HEK293T (cell line): ENCODE measurements around the gene IDE.

Experiments used
- CTCF ChIA-PET: fragments of 350-600 bp; formaldehyde crosslinking; extraction: SDS; loops from one replicate; lab custom pipeline; 2021; ENCODE audit warnings: antibody characterized with exemption, inconsistent platforms; lab: Yijun Ruan, JAX
- POLR2A ChIA-PET: fragments of 350-600 bp; formaldehyde crosslinking; extraction: SDS; loops from one replicate; lab custom pipeline; 2020; ENCODE audit warnings: antibody characterized with exemption, inconsistent platforms; lab: Yijun Ruan, JAX
- DNase-seq: peaks from one replicate; pipeline ENCODE4 v3.0.0; 2012; ENCODE audit warnings: mixed read lengths; ENCODE audit errors: extremely low spot score
- ARNT ChIP-seq: fragments of 450-650 bp; IDR thresholded peaks from 2 replicates; pipeline ENCODE4 v1.6.1; 2017; ENCODE audit warnings: mild to moderate bottlenecking
- BHLHE40 ChIP-seq: fragments of 450-650 bp; IDR thresholded peaks from 2 replicates; pipeline ENCODE4 v1.6.1; 2016; ENCODE audit warnings: mild to moderate bottlenecking, moderate library complexity, borderline replicate concordance
- CTBP1 ChIP-seq: fragments of 450-650 bp; IDR thresholded peaks from 2 replicates; pipeline ENCODE4 v1.6.1; 2016; ENCODE audit warnings: borderline replicate concordance
- ELF4 ChIP-seq: fragments of 450-650 bp; IDR thresholded peaks from 2 replicates; pipeline ENCODE4 v1.6.1; 2017; ENCODE audit warnings: antibody characterized with exemption
- FOXA1 ChIP-seq: fragments of 450-650 bp; IDR thresholded peaks from 2 replicates; pipeline ENCODE4 v1.6.1; 2016; ENCODE audit warnings: mild to moderate bottlenecking
- FOXK2 ChIP-seq: fragments of 450-650 bp; IDR thresholded peaks from 2 replicates; pipeline ENCODE4 v1.6.1; 2016; ENCODE audit warnings: mild to moderate bottlenecking
- FOXM1 ChIP-seq: fragments of 450-650 bp; IDR thresholded peaks from 2 replicates; pipeline ENCODE4 v1.6.1; 2017; ENCODE audit warnings: mild to moderate bottlenecking, borderline replicate concordance
- HDGF ChIP-seq: fragments of 450-650 bp; IDR thresholded peaks from 2 replicates; pipeline ENCODE4 v1.6.1; 2017; ENCODE audit warnings: antibody characterized with exemption, borderline replicate concordance
- L3MBTL2 ChIP-seq: fragments of 450-650 bp; conservative IDR thresholded peaks from 2 replicates; pipeline ENCODE4 v1.6.1; 2016; ENCODE audit warnings: mild to moderate bottlenecking
- LEF1 ChIP-seq: fragments of 450-650 bp; IDR thresholded peaks from 2 replicates; pipeline ENCODE4 v1.6.1; 2017; ENCODE audit warnings: mild to moderate bottlenecking, borderline replicate concordance
- NFRKB ChIP-seq: fragments of 450-650 bp; IDR thresholded peaks from 2 replicates; pipeline ENCODE4 v1.6.1; 2016; ENCODE audit warnings: mild to moderate bottlenecking, moderate library complexity
- SP1 ChIP-seq: fragments of 450-650 bp; IDR thresholded peaks from 2 replicates; pipeline ENCODE4 v1.6.1; 2017
- SUZ12 ChIP-seq: fragments of 450-650 bp; IDR thresholded peaks from 2 replicates; pipeline ENCODE4 v1.6.1; 2016; ENCODE audit warnings: mild to moderate bottlenecking
- TARDBP ChIP-seq: fragments of 450-650 bp; IDR thresholded peaks from 2 replicates; pipeline ENCODE4 v1.6.1; 2016
- ZNF384 ChIP-seq: fragments of 450-650 bp; IDR thresholded peaks from 2 replicates; pipeline ENCODE4 v1.6.1; 2016
- TF ChIP-seq, protein P1 (sequence below): fragments of 450-650 bp; IDR thresholded peaks from 2 replicates; pipeline ENCODE4 v1.6.1; 2016

The IDE gene

DNA sequence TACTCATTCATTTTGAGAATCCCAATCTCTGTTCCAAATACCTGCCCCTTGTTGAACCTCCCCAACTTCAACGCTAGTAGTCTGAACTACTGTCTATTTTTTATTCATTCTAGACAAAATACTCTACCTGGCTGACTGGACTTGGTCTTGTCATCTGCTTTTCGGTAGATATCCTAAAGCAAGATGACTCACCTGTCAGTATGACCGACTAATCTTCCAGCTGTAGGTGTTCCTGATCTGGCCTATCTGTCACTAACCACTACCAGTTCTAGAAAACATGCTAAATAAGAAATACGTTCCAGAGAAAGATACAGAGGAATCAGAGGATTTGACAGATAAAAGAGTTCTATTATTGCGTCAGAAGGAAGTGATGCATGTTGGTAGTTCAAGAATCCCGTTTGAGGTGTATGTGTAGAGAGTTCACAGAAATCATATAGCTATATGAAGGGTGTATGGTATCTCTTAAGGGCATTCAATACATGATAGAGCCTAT lies 81.1 kb downstream of the IDE start:
- DNase-seq: no peak
- CTCF ChIA-PET: no interaction called here
- POLR2A ChIA-PET: no interaction called here
- no peak for TF ChIP-seq SP1
- TF ChIP-seq CTBP1: no peak

DNA sequence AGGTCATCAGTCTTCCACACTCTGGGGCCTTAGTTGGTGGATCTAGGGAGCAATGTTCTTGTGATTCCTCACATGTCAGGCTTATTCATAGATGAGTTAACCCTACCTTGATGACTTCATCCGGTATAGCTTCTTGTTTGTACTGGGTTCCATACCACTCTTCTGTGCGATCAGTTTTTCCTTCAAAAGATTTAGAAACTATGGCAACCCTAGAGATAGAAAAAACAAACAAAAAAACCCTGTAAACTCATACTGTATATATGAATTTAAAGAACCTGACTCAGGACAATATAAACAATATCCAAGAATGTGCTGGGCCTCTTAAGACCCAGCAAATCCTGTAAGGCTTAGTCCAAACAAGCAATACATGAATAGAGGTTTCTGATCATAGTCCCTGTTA lies 83.5 kb downstream of the IDE start:
- DNase-seq: no peak
- TF ChIP-seq FOXM1 (no peak), L3MBTL2 (no peak), HDGF (no peak), SP1 (no peak), NFRKB (no peak), ELF4 (no peak), BHLHE40 (no peak), ARNT (no peak), FOXK2 (no peak)
- TF ChIP-seq, protein P1, sequence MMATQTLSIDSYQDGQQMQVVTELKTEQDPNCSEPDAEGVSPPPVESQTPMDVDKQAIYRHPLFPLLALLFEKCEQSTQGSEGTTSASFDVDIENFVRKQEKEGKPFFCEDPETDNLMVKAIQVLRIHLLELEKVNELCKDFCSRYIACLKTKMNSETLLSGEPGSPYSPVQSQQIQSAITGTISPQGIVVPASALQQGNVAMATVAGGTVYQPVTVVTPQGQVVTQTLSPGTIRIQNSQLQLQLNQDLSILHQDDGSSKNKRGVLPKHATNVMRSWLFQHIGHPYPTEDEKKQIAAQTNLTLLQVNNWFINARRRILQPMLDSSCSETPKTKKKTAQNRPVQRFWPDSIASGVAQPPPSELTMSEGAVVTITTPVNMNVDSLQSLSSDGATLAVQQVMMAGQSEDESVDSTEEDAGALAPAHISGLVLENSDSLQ: no peak
- POLR2A ChIA-PET: no interaction called here
- CTCF ChIA-PET: no interaction called here

DNA sequence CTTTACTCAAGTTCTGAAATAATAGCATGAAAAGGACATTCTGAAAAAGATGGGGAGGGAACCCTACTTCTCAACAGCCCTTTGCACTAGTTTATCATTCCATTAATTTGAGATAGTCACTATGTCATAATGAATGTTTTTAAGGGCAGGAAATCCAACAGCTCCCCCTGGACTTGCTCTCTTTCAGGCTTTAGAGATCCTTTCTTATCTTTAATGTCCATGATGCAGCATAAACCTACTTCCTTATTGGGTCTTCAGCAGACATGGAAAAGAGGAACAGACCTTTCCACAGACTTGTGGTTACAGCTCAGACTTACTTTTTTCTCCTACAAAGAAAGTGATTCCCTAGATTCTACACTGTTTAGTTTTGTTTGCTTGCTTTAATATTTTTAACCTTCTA lies 87.3 kb downstream of the IDE start:
- DNase-seq: no peak
- TF ChIP-seq HDGF (no peak), LEF1 (no peak), SP1 (no peak), TARDBP (no peak), L3MBTL2 (no peak), BHLHE40 (no peak)
- CTCF ChIA-PET: no interaction called here
- POLR2A ChIA-PET: no interaction called here

DNA sequence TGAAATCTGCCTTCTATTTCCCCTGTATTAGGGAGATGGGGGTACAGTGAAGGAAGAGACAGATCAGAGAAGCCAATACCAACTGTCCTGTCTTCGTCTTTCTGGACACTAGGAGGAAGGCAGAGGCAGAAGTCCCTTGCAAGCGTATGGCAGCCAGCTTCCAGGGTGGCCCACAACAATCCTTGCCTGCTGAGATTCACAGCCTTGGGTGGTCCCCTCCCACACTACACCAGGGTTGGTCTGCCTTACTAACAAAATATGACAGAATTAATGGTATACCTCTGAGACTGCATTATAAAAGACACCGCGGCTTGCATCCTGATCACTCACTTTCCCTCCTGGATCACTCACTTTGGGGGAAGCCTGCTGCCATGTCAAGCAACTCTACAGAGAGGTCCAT lies 90.4 kb downstream of the IDE start:
- TF ChIP-seq ARNT (no peak), NFRKB (no peak), FOXA1 (no peak), FOXK2 (no peak), FOXM1 (no peak), ELF4 (no peak), TARDBP (no peak), SP1 (no peak), LEF1 (no peak), L3MBTL2 (no peak), HDGF (no peak)
- ChIA-PET CTCF (no interaction called here), POLR2A (no interaction called here)
- no peak for DNase-seq

DNA sequence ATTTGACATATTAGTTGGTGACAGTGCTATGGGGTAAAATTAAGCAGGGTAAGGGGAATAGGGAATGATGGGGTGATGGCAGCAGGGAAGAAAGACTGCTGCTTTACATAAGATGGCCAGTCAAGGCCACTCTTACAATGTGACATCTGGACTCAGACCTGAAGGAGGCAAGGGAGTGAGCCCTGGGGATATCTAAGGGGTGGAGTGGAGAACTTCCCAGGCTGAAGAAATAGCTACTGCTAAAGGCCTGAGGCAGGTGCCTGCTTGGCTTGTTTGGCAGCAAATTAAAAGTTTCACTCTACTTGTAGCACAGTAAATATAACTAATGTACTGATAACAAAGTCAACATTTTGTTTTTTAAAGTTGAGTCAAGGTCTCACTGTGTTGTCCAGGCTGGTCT lies 93.5 kb downstream of the IDE start:
- ChIA-PET POLR2A (no interaction called here), CTCF (interaction anchor here (0.6 to 1.1 kb wide), 3 partner anchors 9 to 257 kb away, joined by 3 to 5 read pairs (median 4); no protein-coding TSS in a partner anchor)
- TF ChIP-seq, protein P1: no peak
- no peak for DNase-seq

DNA sequence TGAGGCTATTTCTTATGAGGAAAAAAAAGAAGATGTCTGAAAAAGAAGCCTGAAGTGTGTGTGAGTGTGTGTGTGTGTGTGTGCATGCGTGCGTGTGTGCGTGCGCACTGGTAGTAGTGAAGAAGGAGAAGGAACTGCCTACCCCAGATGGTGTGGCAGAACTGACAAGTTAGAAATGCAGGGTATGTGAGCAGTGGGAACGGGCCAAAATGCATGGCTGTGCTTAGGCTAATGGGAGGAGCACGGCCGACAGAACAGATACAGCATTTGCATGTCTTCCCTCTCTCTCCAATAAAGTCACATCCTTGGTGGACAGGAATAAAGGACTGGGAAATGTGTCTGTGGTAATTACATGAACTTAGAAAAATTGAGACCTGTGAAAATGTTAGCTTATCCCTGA lies 94.3 kb downstream of the IDE start:
- CTCF ChIA-PET: interaction anchor here (0.6 kb wide), 1 partner anchor 256 kb away, joined by 4 read pairs; no protein-coding TSS in a partner anchor
- no peak for TF ChIP-seq TARDBP
- no peak for TF ChIP-seq CTBP1
- TF ChIP-seq BHLHE40: no peak
- no peak for TF ChIP-seq SUZ12
- TF ChIP-seq ELF4: no peak
- TF ChIP-seq HDGF: no peak
- TF ChIP-seq SP1: no peak
- no peak for TF ChIP-seq ZNF384
- TF ChIP-seq L3MBTL2: no peak
- TF ChIP-seq NFRKB: no peak
- no peak for TF ChIP-seq ARNT
- no peak for TF ChIP-seq LEF1
- TF ChIP-seq FOXM1: no peak
- no peak for TF ChIP-seq FOXA1
- TF ChIP-seq, protein P1: no peak
- TF ChIP-seq FOXK2: no peak
- POLR2A ChIA-PET: interaction anchor here (0.6 kb wide), 1 partner anchor 13 kb away, joined by 3 read pairs; no protein-coding TSS in a partner anchor
- DNase-seq: no peak

DNA sequence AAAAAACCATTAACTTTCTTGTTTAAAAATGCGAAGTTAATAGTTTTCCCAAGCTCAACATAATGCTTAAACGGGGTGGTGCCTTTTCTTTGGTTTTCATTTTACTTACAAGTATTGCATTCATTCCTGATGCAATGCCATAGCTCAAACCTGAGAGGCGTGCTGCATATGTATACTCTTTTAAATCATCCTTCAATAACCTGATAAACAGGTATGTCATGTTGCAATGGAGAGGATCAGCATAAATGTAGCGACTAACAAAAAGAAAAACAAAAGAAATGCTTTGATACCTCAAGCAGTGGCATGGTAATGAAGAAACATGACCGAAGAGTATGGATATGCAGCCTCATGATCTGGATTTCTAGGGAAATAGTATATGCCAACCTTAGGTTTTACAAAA lies 95.4 kb downstream of the IDE start:
- DNase-seq: no peak
- ChIA-PET POLR2A (no interaction called here), CTCF (interaction anchor here (0.8 kb wide), 1 partner anchor 151 kb away, joined by 3 read pairs; no protein-coding TSS in a partner anchor)
- TF ChIP-seq, protein P1: no peak
- TF ChIP-seq FOXK2 (no peak), NFRKB (no peak), FOXM1 (no peak), SUZ12 (no peak), BHLHE40 (no peak), TARDBP (no peak), L3MBTL2 (no peak), LEF1 (no peak), ARNT (no peak), FOXA1 (no peak), HDGF (no peak), ELF4 (no peak), SP1 (no peak), ZNF384 (no peak), CTBP1 (no peak)
